Vagina (tissue), 2 donors: ENCODE data around the gene ECI2. TPM values are rescaled to one million over a fixed set of nuclear protein-coding genes. Genes with fewer than 3 reads are reported as not detected.
"Not testable (repeated sequence)": the region's sequence is repeated elsewhere in the genome, so short reads cannot be mapped to it uniquely, and the experiment has no call there.

Experiments
- DNase-seq, 2 donors: peaks; one replicate each; pipeline ENCODE4 v3.0.0-alpha.2; 2017; ENCODE audit errors: extremely low spot score in 2 of 2
- H3K27ac ChIP-seq: fragments of 200-600 bp; sonication (generic); one replicate; pipeline ENCODE4 v1.5.1; 2019
- H3K27me3 ChIP-seq: fragments of 200-600 bp; sonication (generic); one replicate; pipeline ENCODE4 v1.5.1; 2019
- H3K36me3 ChIP-seq, 2 donors: fragments of 200-600 bp; sonication (generic); one replicate each; pipeline ENCODE4 v1.5.1; 2017 to 2019
- H3K4me1 ChIP-seq: fragments of 200-600 bp; sonication (generic); one replicate; pipeline ENCODE4 v1.5.1; 2019
- H3K4me3 ChIP-seq, 2 donors: fragments of 200-600 bp; sonication (generic); 1 replicate in 1 of 2; 2 replicates in 1 of 2; pipeline ENCODE4 v1.5.1; 2016 to 2019
- H3K9me3 ChIP-seq: fragments of 200-600 bp; sonication (generic); one replicate; pipeline ENCODE4 v1.5.1; 2019
- CTCF ChIP-seq, 3 experiments: fragments of 450-650 bp in 2 of 3; fragments of 200-600 bp in 1 of 3; sonication (generic) in 1 of 3; IDR thresholded peaks; one replicate each; pipeline ENCODE4 v1.5.1; 2017 to 2019; ENCODE audit warnings: antibody characterized with exemption in 3 of 3, mild to moderate bottlenecking in 2 of 3, moderate library complexity in 2 of 3
- POLR2A ChIP-seq, 2 donors: fragments of 450-650 bp; IDR thresholded peaks; one replicate each; pipeline ENCODE4 v1.6.1; 2017; ENCODE audit warnings: antibody characterized with exemption in 2 of 2, mild to moderate bottlenecking in 2 of 2, moderate library complexity in 2 of 2
- POLR2AphosphoS5 ChIP-seq, 2 donors: sonication (generic); formaldehyde crosslinking; IDR thresholded peaks; one replicate each; pipeline ENCODE4 v1.9.0; 2017; ENCODE audit warnings: antibody characterized with exemption in 2 of 2, mild to moderate bottlenecking in 2 of 2, low read depth in 1 of 2; ENCODE audit not compliant: insufficient read depth in 1 of 2
- intact Hi-C: fragments of 100-400 bp; cut with DNase I; formaldehyde crosslinking; loops from one replicate; pipeline ENCODE4 v1.15.1; 2023
- total RNA-seq: library from RNA; depleted of rRNA; stranded (reverse); fragments of >200 nt; gene quantifications from one replicate; pipeline ENCODE4 v1.2.3, GENCODE V29; 2016

ECI2 gene
- total RNA-seq, 1 donor from 2014 or later, result 30.7 TPM

GRCh38 chr6:4093288-4093687 is 42.1 kb downstream of the ECI2 start:
- DNase-seq, result no peak
- Histone ChIP-seq H3K36me3 (no peaks in the 10 kb centered on the region), H3K4me3 (no peak overlapping the region), H3K9me3 (no peaks in the 10 kb centered on the region), H3K27me3 (no peaks in the 10 kb centered on the region), H3K27ac (no peak overlapping the region), H3K4me1 (no peaks in the 10 kb centered on the region)
- TF ChIP-seq CTCF (IDR thresholded peaks at IDR 0.05) (no peak), POLR2A (IDR thresholded peaks at IDR 0.05) (no peak), POLR2AphosphoS5 (IDR thresholded peaks at IDR 0.05; ENCODE audit: insufficient read depth in 1 of 2, low read depth in 1 of 2) (no peak)
- intact Hi-C loops, result no loop called here

GRCh38 chr6:4091941-4092340 is 43.4 kb downstream of the ECI2 start:
- Histone ChIP-seq H3K27me3 (no peaks in the 10 kb centered on the region), H3K36me3 (no peaks in the 10 kb centered on the region), H3K4me3 (no peak overlapping the region), H3K4me1 (no peaks in the 10 kb centered on the region), H3K27ac (no peak overlapping the region), H3K9me3 (no peaks in the 10 kb centered on the region)
- no peak for TF ChIP-seq CTCF (IDR thresholded peaks at IDR 0.05)
- intact Hi-C loops, result no loop called here
- no peak for DNase-seq

GRCh38 chr6:4090043-4090442 is 45.3 kb downstream of the ECI2 start:
- H3K36me3 ChIP-seq, intact Hi-C loops, H3K4me3 ChIP-seq, H3K27me3 ChIP-seq, H3K27ac ChIP-seq, H3K4me1 ChIP-seq, H3K9me3 ChIP-seq, DNase-seq: not testable (repeated sequence)

- H3K27me3 ChIP-seq, result no peaks in the 10 kb centered on the region
- H3K4me1 ChIP-seq, result no peaks in the 10 kb centered on the region
- no peak for DNase-seq
- intact Hi-C loops, result no loop called here
- H3K4me3 ChIP-seq, result no peak overlapping the region
- no peaks in the 10 kb centered on the region for H3K36me3 ChIP-seq
- TF ChIP-seq POLR2AphosphoS5 (IDR thresholded peaks at IDR 0.05; ENCODE audit: insufficient read depth in 1 of 2, low read depth in 1 of 2), result no peak
- TF ChIP-seq CTCF (IDR thresholded peaks at IDR 0.05), result no peak
- no peak for TF ChIP-seq POLR2A (IDR thresholded peaks at IDR 0.05)
- no peaks in the 10 kb centered on the region for H3K9me3 ChIP-seq
- no peak overlapping the region for H3K27ac ChIP-seq
Measured at GRCh38 chr6:4088704-4089103, 46.7 kb downstream of the ECI2 start.

GRCh38 chr6:4085332-4085700 is 50.1 kb downstream of the ECI2 start:
- Histone ChIP-seq H3K9me3 (no peaks in the 10 kb centered on the region), H3K4me3 (no peak overlapping the region), H3K36me3 (no peaks in the 10 kb centered on the region), H3K4me1 (no peaks in the 10 kb centered on the region), H3K27me3 (no peaks in the 10 kb centered on the region), H3K27ac (no peak overlapping the region)
- intact Hi-C loops, result no loop called here
- no peak for DNase-seq
- no peak for TF ChIP-seq POLR2A (IDR thresholded peaks at IDR 0.05)
- TF ChIP-seq CTCF (IDR thresholded peaks at IDR 0.05), result no peak
- TF ChIP-seq POLR2AphosphoS5 (IDR thresholded peaks at IDR 0.05; ENCODE audit: insufficient read depth in 1 of 2, low read depth in 1 of 2), result no peak
